HCT116 (cell line): Measurements from ENCODE around the gene ALX4.

ENCODE experiments used
- CTCF ChIP-seq, 3 experiments: fragments of 200-600 bp in 1 of 3; sonication (generic) in 1 of 3; IDR thresholded peaks in 2 of 3; conservative IDR thresholded peaks in 1 of 3; 2 replicates each; pipeline ENCODE4 v1.5.1; 2012 to 2017; ENCODE audit warnings: low read depth in 2 of 3, low read length in 2 of 3, antibody characterized with exemption in 1 of 3, borderline replicate concordance in 1 of 3, control low read depth in 1 of 3, mild to moderate bottlenecking in 1 of 3, mixed read lengths in 1 of 3, mixed run types in 1 of 3, moderate library complexity in 1 of 3; ENCODE audit not compliant: insufficient read depth in 1 of 3
- EZH2 ChIP-seq: fragments of 200-600 bp; sonication (generic); IDR thresholded peaks from 2 replicates; pipeline ENCODE4 v1.6.1; 2017; ENCODE audit warnings: antibody characterized with exemption, mixed run types
- FOSL1 ChIP-seq: IDR thresholded peaks from 2 replicates; pipeline ENCODE4 v1.6.1; 2012; ENCODE audit warnings: low read depth
- POLR2AphosphoS5 ChIP-seq: IDR thresholded peaks from 2 replicates; pipeline ENCODE4 v1.6.1; 2011; ENCODE audit warnings: mild to moderate bottlenecking, low read depth, low read length, moderate library complexity
- SIN3A ChIP-seq: IDR thresholded peaks from 2 replicates; pipeline ENCODE4 v1.6.1; 2012; ENCODE audit warnings: low read depth
- YY1 ChIP-seq: IDR thresholded peaks from 2 replicates; pipeline ENCODE4 v1.6.1; 2011; ENCODE audit warnings: low read length, low read depth, moderate library complexity, mild to moderate bottlenecking; ENCODE audit not compliant: insufficient replicate concordance; ENCODE audit errors: extremely low read depth

GRCh38 chr11:44324222-44324621, 14.3 kb upstream of the ALX4 start:
- TF ChIP-seq EZH2 = no peak
- no peak for TF ChIP-seq SIN3A
- TF ChIP-seq CTCF (IDR thresholded peaks at IDR 0.05 in 2 of 3, conservative IDR thresholded peaks at IDR 0.05 in 1 of 3; ENCODE audit: borderline replicate concordance in 1 of 3, insufficient read depth in 1 of 3, low read depth in 2 of 3, low read length in 2 of 3) = no peak
- no peak for TF ChIP-seq POLR2AphosphoS5
- no peak for TF ChIP-seq YY1
- no peak for TF ChIP-seq FOSL1
